HG03196 (cell line): ENCODE data around the gene C13orf46.

Experiments used
- ATAC-seq: cut with Tn5 transposase; IDR thresholded peaks from one replicate; pipeline ENCODE4 v1.9.1; 2021; ENCODE audit not compliant: unreplicated experiment

The C13orf46 gene

DNA sequence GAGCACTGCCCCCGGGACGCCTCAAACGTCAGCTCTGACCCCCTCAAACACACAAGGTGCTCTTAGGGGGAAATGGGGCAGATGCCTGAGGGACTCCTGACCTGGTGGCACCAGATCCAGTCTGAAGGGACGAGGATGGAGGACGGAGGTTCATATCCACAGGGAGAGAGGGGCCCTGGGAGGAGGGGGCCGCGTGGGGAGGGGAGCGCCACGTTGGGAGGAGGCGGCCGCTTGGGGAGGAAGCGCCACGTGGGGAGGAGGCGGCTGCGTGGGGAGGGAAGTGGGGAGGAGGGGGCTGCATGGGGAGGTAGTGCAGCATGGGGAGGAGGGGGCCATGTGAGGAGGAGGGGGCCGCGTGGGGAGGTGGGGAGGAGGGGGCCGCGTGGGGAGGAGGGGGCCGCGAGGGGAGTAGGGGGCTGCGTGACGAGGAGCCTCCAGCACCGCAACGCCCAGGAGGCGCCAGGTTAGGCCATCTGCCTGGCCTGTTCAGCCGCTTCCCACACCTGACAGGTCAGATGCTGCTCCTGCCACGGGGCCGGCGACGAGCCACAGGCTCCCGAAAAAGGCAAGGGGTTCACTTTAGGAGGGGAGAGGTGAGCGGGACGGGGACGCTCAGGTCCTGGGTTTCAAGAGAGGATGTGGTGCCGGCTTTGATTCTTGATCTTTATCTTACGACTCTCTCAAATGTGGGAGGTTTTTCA is 36.7 kb upstream of the C13orf46 start:
- no peak for ATAC-seq

DNA sequence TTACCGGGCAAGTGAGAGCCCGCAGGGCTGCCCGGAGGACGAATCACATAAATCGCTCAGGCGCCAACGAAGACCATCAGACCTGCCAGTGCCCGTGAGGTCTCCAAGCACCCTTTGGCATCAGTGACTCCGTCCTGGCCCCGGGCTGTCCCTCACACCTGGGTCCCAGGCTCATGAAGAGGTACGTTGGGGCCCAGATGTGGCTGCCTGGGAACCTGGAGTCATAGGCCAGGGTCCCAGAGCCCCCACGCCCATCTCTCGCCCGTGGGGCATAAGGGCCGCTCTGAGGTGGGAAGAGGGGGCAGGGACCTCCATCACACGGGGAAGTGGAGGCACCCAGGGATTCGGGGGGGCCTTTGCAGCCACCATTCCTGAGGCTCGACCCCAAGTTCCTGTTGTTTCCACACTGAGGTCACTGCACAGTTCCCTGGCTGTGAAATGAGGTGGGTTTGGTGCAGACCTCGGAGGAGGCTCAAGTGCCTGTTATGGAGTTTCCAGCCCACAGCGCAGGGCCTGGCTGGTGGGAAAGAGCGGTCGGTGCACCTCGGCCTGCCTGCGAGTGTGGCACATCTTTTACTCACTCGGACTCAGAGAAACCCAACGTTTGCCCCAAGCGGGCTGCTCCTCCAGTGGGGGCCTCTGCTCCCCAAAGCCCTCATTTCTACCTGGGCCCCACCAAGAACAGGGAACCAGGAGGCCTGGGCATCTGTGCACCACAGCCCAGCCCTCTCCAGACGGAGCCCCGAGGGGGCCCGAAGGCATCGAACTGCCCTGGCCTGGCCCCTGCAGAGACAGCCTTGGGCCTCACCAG is 35.9 kb upstream of the C13orf46 start:
- no peak for ATAC-seq

DNA sequence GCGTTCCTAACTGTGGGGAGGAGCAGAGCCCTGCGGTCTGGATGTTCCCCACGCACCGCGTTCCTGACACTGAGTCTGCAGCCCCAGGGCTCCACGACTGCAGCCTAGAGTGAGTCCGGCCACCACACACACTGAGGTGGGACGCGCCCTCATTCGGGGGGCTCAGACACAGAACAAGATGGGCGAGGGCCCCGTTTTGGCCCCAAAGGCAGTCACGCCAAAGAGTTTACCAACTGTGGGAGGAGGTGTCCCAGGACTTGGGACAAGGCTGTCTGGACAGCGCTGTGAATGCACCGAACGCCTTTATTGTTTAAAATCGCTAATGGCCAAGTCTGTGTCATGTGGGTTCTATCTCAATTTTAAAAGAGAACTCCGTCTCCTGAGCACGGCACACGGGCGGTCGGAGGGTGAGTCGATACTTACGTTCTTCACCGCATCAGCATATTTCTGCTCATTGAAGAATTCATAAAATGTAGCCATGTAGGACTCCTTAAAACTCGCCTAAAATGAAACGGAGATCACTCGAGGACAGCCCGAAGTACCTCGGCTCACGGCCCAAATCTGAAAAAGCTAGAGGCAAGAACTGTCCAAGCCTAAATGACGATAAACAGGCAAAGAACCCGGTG is 35.2 kb upstream of the C13orf46 start:
- ATAC-seq: no peak

DNA sequence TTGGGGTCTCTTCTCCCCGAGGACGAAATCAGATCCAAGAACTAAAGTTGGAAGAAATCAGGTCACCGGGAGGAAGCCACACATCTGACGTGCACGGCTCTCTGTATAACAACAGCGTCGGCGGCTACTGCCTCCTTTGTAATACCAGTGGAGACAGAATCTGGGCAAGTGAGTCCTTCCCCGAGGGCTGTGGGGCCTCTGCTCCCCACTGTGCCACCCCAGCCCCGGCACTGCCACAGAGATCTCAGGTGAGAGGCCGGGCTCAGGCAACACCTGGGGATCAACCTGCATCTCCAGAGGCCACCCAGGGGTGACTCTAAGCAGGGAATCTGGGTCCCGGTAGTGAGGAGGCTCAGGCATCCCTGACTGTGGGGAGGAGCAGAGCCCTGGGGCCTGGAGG is 33.7 kb upstream of the C13orf46 start:
- ATAC-seq: no peak

DNA sequence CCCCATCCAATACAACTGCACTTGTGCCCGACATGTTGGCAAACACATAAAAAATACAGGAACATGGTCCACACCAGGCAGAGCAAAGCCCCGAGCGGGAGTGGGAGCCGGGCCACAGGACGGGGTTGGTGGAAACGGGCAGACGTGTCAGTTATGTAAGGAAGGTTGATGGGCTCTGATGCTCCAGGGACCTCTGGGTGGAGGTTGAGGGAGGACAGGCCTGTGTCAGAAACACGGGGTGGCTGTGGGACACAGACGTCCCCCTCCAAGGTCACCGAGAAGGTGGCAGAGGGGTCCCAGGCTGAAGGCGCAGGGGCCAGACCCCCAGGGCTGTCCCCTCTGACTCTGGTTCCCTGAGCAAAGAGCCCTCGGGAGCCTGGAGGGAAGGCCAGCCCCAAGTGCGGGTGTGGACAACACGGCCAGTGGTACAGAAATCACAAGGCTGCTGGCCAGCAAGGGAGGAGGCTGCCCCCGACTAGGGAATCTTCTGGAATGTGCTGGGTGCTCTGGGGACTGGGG is 31.4 kb upstream of the C13orf46 start:
- no peak for ATAC-seq

DNA sequence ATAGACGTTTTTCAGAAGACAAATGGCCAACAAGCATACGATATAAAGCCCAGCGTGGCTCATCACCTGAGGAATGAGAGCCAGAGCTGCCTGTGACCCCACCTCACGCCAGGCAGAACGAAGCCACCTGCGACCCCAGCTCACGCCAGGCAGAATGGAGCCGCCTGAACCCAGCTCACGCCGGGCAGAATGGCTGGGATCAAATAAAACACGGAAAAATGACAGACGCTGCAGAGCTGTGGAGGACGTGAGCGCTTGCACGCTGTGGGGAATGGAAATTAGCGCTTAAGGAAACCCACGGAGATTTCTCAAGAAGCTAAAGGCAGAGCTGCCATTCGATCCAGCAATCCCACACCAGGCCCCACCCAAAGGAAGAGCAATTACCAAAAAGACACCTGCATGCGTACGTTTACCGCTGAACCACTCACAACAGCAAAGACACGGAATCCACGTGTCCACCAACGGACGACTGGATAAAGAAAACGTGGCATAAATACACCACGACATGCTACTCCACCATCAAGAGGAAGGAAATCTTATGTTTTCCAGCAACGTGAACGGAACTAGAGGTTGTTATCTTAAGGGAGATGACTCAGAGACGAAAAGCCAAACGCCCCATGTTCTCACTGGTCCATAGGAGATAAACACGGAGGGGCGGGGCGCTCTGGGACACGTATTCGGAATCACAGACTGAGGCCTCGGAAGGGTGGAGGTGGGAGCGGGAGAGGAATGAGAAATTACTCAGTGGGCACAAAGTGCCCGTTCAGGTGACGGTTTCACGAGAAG is 30.7 kb upstream of the C13orf46 start:
- no peak for ATAC-seq

DNA sequence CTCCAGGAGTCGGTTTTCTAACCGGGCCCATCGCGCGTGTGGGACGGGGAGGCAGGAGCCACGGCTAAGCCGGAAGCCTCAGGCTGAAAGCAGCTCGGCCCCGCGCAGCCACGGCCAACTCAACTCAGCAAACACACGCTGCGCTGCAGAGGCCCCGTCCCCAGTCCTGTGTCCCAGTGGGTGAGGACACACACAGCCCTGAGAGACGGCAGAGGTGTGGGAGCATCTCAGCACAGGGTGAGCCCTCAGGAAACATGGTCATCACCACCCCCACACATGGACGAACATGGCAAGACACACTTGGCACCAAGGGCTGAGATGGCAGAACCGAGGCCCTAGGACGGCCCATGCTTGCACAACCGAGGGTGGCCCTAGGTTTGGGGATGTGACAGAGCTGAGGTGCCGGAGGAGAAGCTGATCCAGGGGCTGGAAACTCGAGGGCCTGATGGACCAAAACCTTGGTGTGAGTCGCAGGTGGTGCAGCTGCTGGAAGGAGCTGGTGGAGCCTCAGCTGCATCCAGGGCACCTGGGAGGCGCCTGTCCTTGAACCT is 29.0 kb upstream of the C13orf46 start:
- ATAC-seq: no peak

DNA sequence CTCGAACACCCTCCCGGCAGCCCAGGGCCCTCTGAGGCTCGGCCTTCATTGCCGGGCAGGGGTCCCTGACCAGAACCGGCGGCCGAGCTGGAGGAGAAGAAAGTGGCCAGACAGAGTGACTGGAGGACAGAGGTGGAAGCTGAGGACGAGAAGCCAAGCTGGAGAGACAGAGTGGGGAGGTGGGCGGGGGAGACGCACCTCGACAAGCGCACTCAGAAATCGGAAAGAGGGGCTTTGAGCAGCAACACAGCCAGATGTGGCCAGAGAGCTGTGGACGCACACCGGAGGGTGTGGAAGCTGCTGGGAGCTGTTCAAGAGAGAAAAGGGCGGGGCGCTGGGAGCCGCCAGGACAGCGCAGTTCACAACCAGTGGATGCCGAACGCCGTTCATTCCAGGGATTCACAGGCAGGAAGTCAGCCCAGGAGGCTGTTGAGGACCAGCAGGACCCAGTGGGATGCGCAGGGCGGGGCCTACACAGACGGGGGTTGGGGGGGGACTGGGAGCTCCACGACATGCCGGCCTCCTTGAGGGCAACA is 28.2 kb upstream of the C13orf46 start:
- ATAC-seq: no peak

DNA sequence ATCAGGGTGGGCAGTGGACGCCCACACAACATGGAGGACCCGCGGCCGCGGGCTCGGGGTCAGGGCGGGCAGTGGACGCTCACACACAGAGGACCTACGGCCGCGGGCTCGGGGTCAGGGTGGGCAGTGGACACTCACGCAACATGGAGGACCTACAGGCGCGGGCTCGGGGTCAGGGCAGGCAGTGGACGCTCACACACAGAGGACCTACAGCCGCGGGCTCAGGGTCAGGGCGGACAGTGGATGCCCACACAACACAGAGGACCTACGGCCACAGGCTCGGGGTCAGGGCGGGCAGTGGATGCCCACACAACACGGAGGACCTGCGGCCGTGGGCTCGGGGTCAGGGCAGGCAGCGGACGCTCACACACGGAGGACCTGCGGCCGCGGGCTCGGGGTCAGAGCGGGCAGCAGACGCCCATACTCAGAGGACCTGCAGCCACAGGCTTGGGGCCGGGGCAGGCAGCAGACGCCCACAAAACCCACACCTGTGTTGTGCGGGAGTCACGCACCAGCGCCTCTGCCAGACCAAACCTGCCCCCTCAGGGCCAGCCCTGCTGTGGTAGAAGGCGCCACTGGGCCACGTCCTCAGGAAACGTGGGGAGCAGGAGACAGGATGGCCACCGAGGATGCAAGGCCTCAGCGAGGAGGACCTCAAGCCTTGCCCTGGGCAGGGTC is 27.6 kb upstream of the C13orf46 start:
- no peak for ATAC-seq

DNA sequence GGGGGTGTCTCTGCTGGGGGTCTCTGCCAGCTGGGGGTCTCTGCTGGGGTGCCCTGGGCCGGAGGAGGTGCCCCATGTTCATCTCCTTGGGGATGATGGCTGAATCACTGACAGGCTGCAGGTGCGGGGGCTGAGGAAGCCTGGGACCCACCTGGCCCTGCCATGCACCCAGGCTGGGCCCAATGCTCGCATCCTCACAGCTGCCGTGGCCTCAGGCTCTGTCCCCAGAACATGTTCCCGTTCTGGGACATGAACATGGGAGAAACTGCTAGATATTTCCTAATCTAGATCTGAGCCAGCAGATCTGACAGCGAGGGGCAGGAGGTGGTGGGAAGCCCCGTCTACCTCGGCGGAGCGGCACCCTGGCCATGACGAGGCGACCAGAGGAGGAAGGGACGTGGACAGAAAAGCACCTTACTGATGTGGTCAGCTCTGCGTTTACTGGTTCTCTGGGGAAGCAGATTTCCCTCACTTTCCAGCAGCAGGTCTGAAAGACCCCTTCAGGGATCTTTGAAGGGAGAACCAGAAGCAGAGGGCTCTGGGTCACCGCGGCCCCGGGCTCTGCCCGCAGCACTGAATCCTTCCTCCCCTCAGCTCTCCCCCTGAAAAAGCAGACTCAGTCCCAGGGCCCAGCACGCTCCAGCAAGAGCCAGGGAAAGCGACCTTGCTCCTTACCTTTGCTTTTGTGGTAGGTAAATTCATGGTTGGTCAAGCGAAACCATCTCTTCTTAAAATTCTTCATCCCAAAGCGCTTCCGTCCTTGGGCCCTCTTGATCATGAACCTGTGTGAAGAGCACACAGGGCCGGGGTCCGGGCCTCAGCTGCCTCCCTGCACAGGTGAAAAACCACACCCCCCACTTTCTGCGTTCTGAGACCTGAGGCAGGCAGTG is 26.5 kb upstream of the C13orf46 start:
- ATAC-seq: no peak

DNA sequence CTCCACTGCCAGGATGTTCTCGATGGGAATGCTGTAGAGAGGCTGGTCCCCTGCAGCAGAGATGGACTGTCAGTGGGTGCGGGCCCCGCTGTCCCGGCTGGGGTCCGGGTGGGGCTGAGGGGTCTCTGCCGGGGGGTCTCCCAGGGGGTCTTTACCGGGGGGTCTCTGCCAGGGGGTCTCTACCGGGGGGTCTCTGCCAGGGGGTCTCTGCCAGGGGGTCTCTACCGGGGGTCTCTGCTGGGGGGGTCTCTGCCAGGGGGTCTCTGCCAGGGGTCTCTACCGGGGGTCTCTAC is 25.7 kb upstream of the C13orf46 start:
- no peak for ATAC-seq

DNA sequence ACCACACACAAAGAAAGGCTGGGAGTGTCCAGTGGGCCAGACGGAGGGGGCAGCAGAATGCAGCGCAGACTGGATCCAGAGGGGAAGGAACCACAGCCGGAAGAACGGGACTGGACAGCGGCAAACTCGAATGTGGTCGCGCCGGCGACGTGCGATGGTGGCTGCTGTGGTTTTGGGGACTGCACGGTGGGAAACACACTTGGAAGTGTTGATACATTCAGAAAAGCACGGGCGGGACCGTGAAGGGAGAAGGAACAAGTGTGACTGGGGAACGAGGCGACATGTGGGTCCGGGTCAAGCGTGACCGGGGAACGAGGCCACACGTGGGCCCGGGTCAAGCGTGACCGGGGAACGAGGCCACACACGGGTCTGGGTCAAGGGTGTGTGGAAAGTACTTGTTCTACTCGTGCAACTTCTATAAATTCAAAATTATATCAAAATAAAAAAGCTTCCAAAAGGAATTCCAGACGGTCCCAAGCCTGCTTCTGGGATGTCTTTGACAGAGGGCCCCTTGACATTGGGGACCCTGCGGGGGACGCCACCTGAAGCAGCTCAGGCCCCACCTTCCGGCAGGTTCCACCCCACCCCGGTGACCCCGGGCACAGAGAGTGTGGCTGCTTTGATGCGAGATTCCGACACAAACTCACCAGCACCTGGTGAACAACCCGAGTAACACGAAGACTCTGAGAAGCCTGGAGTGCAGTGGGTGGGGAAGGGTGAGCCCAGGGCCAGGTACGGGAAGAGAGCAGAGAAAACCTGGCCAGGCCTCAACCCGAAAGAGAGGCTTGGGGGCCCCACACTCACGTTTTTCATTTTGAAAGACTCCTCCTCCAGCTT is 25.1 kb upstream of the C13orf46 start:
- ATAC-seq: no peak

DNA sequence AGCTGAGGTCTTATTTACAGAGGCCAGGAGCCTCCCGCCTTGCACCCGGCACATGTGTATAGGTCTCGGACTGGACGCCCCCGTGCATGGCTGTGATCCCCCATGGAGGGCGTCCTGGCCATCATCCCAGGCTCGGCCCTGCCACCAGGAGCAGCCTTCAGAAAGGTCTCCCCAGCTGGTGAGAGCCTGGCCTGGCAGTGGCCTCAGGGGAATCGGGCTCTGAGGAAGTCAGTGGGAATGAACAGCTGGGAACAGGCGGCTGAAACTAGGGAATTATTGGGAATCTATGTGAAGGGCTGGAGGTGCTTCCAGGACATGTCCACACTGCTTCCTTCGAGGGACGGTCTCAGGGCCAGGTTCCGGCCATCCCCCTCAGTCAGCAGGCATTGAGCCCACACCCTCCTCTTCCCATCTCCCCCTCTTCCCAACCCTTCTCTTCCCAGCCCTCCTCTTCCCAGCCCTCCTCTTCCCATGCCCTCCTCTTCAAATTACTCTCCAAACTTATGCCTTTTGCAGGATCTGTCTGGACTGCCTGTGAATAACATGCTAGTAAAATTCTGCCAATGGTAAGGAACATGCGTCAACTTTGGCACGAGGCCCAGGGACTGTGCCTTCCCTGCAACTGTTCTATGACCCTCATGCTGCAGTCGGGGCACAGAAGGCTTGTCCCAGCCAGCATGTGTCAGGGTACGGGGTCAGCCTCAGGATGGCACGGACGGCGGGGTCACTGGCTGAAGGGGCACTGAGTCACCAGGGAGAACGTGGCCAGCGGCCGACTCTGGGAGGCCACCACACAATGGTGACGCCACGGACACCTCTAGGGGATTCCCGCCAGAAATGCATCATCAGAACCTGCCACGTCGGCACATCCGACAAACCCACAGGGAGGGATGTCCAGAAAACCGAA is 24.2 kb upstream of the C13orf46 start:
- ATAC-seq: no peak

DNA sequence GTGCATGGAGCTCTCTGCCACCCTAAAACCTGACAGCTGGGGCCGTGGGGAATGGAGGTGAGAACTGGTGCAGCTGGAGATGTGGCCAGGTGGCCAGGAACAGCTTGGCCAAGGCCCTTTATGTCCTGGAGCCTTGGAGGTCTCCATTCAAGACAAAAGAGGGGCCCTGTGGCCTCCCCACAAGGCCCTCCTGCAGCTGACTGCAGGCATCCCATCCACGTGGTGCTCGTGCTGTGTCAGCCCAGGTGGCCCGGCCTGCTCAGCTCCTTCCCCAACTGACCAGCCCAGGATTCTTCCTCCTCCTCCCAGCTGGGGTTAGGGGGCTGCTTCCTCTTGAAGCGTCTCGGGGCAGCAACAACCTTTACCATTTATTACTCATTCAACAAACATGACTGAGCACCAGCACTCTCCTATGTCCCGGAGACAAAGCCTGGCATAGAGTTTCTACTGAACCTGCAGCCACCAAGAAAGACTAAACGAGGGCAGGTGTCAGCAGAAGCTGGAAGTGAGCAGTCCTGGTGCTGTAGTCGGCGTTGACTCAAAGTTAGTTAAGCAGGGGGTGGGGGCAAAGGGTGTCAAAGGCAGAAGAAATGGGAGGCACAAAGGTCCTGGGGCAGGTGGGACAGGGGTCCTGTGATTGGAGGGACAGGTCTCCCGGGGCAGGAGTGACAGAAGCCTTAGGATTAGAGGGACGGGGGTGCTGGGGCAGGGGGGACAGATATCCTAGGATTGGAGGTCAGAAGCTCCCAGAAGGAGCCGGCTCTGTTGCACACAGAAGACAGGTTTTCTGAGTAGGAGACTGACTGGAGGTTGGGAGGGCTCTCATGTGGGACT is 23.3 kb upstream of the C13orf46 start:
- no peak for ATAC-seq

DNA sequence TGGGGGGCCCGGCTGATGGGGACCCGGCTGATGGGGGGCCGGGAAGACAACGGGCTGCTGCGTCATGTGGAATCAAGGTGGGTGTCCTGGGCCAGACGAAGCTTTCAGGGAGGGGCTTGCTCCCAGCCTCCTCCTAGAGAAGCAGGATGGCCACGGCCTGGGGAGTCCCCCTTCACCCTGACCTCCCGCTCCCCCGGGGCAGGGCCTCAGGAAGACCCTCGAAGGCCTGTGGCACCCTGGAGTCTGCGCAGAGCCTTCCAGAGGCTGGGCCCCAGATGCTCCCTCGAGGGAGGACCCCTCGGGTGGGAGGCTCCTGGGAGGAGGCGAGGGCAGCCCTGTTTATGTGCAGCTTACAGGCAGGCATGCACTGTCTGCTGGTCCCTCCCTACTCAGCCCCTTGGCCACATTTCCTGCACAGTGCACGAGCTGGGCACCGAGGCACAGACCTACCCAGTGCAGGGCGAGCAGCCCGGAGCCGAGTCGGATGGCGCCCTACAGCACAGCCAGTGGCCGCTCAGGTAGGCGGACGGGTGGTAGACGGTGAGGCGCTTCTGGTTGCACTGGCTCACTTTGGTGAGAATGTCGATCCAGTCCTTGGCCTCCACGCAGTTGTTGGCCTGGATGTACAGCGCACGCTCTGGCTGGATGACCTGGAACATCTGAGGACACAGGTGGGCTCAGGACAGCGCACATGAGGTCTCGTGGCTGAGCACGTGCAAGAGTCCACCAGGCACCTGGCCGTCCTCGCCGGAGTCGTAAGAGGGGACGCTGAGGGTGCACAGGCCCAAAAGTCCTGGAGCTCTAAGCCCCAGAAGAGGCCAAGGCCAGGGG is 22.4 kb upstream of the C13orf46 start:
- ATAC-seq: no peak
